HepG2 (cell line): Measurements from ENCODE around the gene LRIT1. TPM values are rescaled to one million over a fixed set of nuclear protein-coding genes. Genes with fewer than 3 reads are reported as not detected.

ENCODE experiments used
- ATAC-seq: fragments of 200-7000 bp; cut with Tn5 transposase; 3 replicates; pipeline ENCODE4 v1.9.1; 2020; ENCODE audit warnings: mild to moderate bottlenecking, moderate library complexity
- BruUV-seq: library from RNA; stranded (reverse); fragments of 400-500 nt; replicated peaks from 2 replicates; lab custom pipeline; 2021; lab: Mats Ljungman, UMichigan
- CTCF ChIA-PET: fragments of 300-600 bp; formaldehyde crosslinking; extraction: SDS; loops from one replicate; lab custom pipeline; 2021; ENCODE audit warnings: low total read pairs, inconsistent platforms, low intra/inter-chr PET ratio; lab: Yijun Ruan, JAX
- POLR2A ChIA-PET: fragments of 350-600 bp; sonication (Branson Sonifier 250); formaldehyde crosslinking; loops from one replicate; lab custom pipeline; 2020; ENCODE audit warnings: antibody characterized with exemption, inconsistent platforms; lab: Yijun Ruan, JAX
- DNase-seq: peaks from one replicate; pipeline ENCODE4 v3.0.0-alpha.2; 2015; ENCODE audit warnings: low spot score
- FAIRE-seq: peaks from 3 replicates; lab custom pipeline; 2011; peaks lifted over from hg19 to GRCh38; lab: Jason Lieb, UNC
- H2AFZ ChIP-seq: one replicate; pipeline ENCODE4 v1.6.1; 2011; ENCODE audit warnings: low read length, inconsistent platforms
- H3K27ac ChIP-seq: fragments of 300-600 bp; 3 replicates; pipeline ENCODE4 v1.8.0; 2011; ENCODE audit warnings: mixed run types, mild to moderate bottlenecking, mixed read lengths, low read length, inconsistent platforms; ENCODE audit not compliant: insufficient read depth; ENCODE audit errors: extremely low read length
- H3K27me3 ChIP-seq, 2 experiments: fragments of 200-600 bp in 1 of 2; 2 replicates in 1 of 2; 3 replicates in 1 of 2; pipeline versions ENCODE4 v1.6.0 to v1.8.0; 2011; ENCODE audit warnings: low read length in 2 of 2, mild to moderate bottlenecking in 2 of 2, moderate library complexity in 2 of 2, inconsistent platforms in 1 of 2; ENCODE audit not compliant: insufficient read depth in 2 of 2, control insufficient read depth in 1 of 2
- H3K36me3 ChIP-seq, 2 experiments: fragments of 200-600 bp in 1 of 2; replicated peaks in 1 of 2; 2 replicates in 1 of 2; 3 replicates in 1 of 2; pipeline versions ENCODE4 v1.5.1 to v1.8.0; 2011; ENCODE audit warnings: low read length in 2 of 2, inconsistent platforms in 1 of 2; ENCODE audit not compliant: insufficient read depth in 2 of 2, control insufficient read depth in 1 of 2
- H3K4me1 ChIP-seq: 2 replicates; pipeline ENCODE4 v1.5.1; 2012; ENCODE audit warnings: low read length, inconsistent platforms; ENCODE audit not compliant: insufficient read depth
- H3K4me2 ChIP-seq: 2 replicates; pipeline ENCODE4 v1.6.0; 2011; ENCODE audit warnings: low read depth, low read length, inconsistent platforms
- H3K4me3 ChIP-seq, 3 experiments: fragments of 200-600 bp in 1 of 3; sonication (generic), shearing (Covaris generic) in 1 of 3; replicated peaks in 1 of 3; 2 replicates each; pipeline ENCODE4 v1.5.1; 2011 to 2016; ENCODE audit warnings: low read length in 3 of 3, inconsistent platforms in 2 of 3, low read depth in 2 of 3, mild to moderate bottlenecking in 2 of 3, control low read depth in 1 of 3, mixed read lengths in 1 of 3; ENCODE audit not compliant: insufficient read depth in 1 of 3
- H3K79me2 ChIP-seq: one replicate; pipeline ENCODE4 v1.6.1; 2011; ENCODE audit warnings: low read length, inconsistent platforms; ENCODE audit not compliant: insufficient read depth
- H3K9ac ChIP-seq: 2 replicates; pipeline ENCODE4 v1.6.0; 2011; ENCODE audit warnings: mild to moderate bottlenecking, low read depth, low read length, inconsistent platforms; ENCODE audit not compliant: insufficient read depth
- H3K9me3 ChIP-seq: 2 replicates; pipeline ENCODE4 v1.5.1; 2012; ENCODE audit warnings: mild to moderate bottlenecking, low read length
- H4K20me1 ChIP-seq: 2 replicates; pipeline ENCODE4 v1.6.0; 2011; ENCODE audit warnings: inconsistent platforms, mild to moderate bottlenecking, low read length, moderate library complexity; ENCODE audit not compliant: insufficient read depth
- CHCHD3 ChIP-seq: sonication (generic); formaldehyde crosslinking; IDR thresholded peaks from 2 replicates; pipeline ENCODE4 v1.8.0; 2022; ENCODE audit warnings: mild to moderate bottlenecking, missing genetic modification reagents, moderate library complexity
- EEA1 ChIP-seq: sonication (generic); formaldehyde crosslinking; IDR thresholded peaks from 2 replicates; pipeline ENCODE4 v1.5.1; 2020; ENCODE audit warnings: mild to moderate bottlenecking, missing genetic modification reagents, borderline replicate concordance
- GABPA ChIP-seq, 2 experiments: IDR thresholded peaks; 2 replicates each; pipeline ENCODE4 v1.6.1; 2011 to 2016; ENCODE audit warnings: low read depth in 2 of 2, low read length in 1 of 2, missing biosample characterization in 1 of 2, missing genetic modification characterization in 1 of 2
- HNRNPK ChIP-seq: fragments of 200-400 bp; formaldehyde crosslinking; IDR thresholded peaks from 2 replicates; pipeline ENCODE4 v1.6.1; 2018; ENCODE audit warnings: low read length, low read depth, moderate library complexity, mild to moderate bottlenecking; ENCODE audit not compliant: poor library complexity, severe bottlenecking
- HOXA9 ChIP-seq: sonication (generic); formaldehyde crosslinking; IDR thresholded peaks from 2 replicates; pipeline ENCODE4 v1.8.1; 2022; ENCODE audit warnings: missing genetic modification reagents, mild to moderate bottlenecking, moderate library complexity, borderline replicate concordance
- JDP2 ChIP-seq: sonication (generic); formaldehyde crosslinking; IDR thresholded peaks from 2 replicates; pipeline ENCODE4 v1.8.1; 2022; ENCODE audit warnings: missing genetic modification reagents, borderline replicate concordance
- MAX ChIP-seq: IDR thresholded peaks from 2 replicates; pipeline ENCODE4 v1.6.1; 2012; ENCODE audit warnings: inconsistent platforms
- PHF5A ChIP-seq: IDR thresholded peaks from one replicate; pipeline ENCODE4 v1.6.1; 2018; ENCODE audit warnings: low read depth, missing genetic modification reagents; ENCODE audit not compliant: unreplicated experiment
- SCMH1 ChIP-seq: sonication (generic); formaldehyde crosslinking; IDR thresholded peaks from 2 replicates; pipeline ENCODE4 v1.9.0; 2021; ENCODE audit warnings: missing genetic modification reagents, mild to moderate bottlenecking, borderline replicate concordance
- ZBTB7A ChIP-seq: sonication (generic); formaldehyde crosslinking; IDR thresholded peaks from 2 replicates; pipeline ENCODE4 v1.8.0; 2022; ENCODE audit warnings: mild to moderate bottlenecking, missing genetic modification reagents
- ZNF17 ChIP-seq: sonication (generic); formaldehyde crosslinking; IDR thresholded peaks from 2 replicates; pipeline ENCODE4 v1.5.0; 2020; ENCODE audit warnings: mild to moderate bottlenecking, missing genetic modification reagents
- ZNF552 ChIP-seq: sonication (generic); formaldehyde crosslinking; IDR thresholded peaks from 2 replicates; pipeline ENCODE4 v1.9.0; 2022; ENCODE audit warnings: missing genetic modification reagents, mild to moderate bottlenecking, borderline replicate concordance
- ZNF574 ChIP-seq: sonication (generic); formaldehyde crosslinking; IDR thresholded peaks from 2 replicates; pipeline ENCODE4 v1.4.0; 2020; ENCODE audit warnings: missing genetic modification reagents
- ZNF792 ChIP-seq: IDR thresholded peaks from 2 replicates; pipeline ENCODE4 v1.6.1; 2016
- WGBS: methylation state at CpG from one replicate; pipeline ENCODE4 v1.1.6; 2017; ENCODE audit warnings: low lambda C conversion rate; 5-methylcytosine and 5-hydroxymethylcytosine counted together
- in situ Hi-C: cut with HindIII; loops from 2 replicates; pipeline ENCODE4 v1.10.0; 2017; ENCODE audit warnings: low pct_unique_long_range_greater_than_20kb; ENCODE audit not compliant: extremely low pct_ligation_motif_present
- intact Hi-C: fragments of 100-400 bp; cut with micrococcal nuclease; formaldehyde crosslinking; loops from one replicate; pipeline ENCODE4 v1.10.0; 2022; ENCODE audit not compliant: unreplicated experiment
- polyA plus RNA-seq, 8 experiments: library from polyadenylated mRNA; depleted of rRNA in 3 of 8; stranded (reverse) in 7 of 8; unstranded in 1 of 8; fragments of >200 nt; fragmentation: Illumina TruSeq in 4 of 8; extraction: Trizol in 4 of 8; gene quantifications; 2 replicates each; pipeline versions ENCODE4 v1.2.1 to v1.2.3, GENCODE V29; 2011 to 2016; ENCODE audit warnings: low read depth in 4 of 8, missing spikeins in 1 of 8, mixed read lengths in 1 of 8; ENCODE audit not compliant: insufficient read depth in 1 of 8
- total RNA-seq, 5 experiments: library from RNA; depleted of rRNA; stranded (reverse); fragments of >200 nt; fragmentation: Illumina TruSeq; extraction: Trizol; gene quantifications; 2 replicates each; pipeline ENCODE4 v1.2.3, GENCODE V29; 2016; ENCODE audit warnings: low read depth in 1 of 5

LRIT1 gene
- total and polyA plus RNA-seq, 2 of the 13 experiments (the other 11 are each of a cell fraction or from before 2014, with no cell fraction given), result not detected

DNA sequence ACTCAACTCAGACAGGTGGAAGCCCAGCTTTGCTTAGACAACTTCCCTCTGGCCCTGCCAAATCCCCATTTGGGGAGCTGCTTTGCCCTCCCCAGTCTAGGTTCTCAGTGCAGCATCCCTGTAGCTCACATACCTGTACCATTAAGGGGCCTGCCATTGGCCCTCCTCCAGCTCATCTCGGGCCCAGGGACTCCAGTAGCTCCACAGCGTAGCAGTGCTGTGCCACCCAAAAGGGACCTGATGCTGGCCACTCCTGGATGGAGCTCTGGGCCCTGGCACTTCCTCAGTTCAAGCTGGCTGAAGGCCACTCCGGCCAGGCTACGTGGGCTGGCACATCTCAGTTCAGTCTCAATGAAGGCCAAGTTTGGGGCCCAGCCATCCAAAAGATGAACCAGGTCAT, 7.4 kb downstream of the LRIT1 start:
- Histone ChIP-seq H3K27ac (no peak overlapping the region), H2AFZ (no peak overlapping the region), H3K4me1 (no peaks in the 10 kb centered on the region), H3K4me3 (no peak overlapping the region), H3K36me3 (no peaks in the 10 kb centered on the region), H3K4me2 (no peak overlapping the region), H3K27me3 (peaks cover 0 to 25% of the 10 kb centered on the region in 2 experiments; a peak in 2 of 5 replicates), H3K9ac (no peak overlapping the region), H3K9me3 (no peaks in the 10 kb centered on the region), H4K20me1 (no peaks in the 10 kb centered on the region), H3K79me2 (no peaks in the 10 kb centered on the region)
- BruUV-seq, result no TSS peak
- ChIA-PET CTCF (no interaction called here), POLR2A (no interaction called here)
- WGBS, result 0% methylated on average over 2 of the region's 4 CpGs
- intact Hi-C loops, result no loop called here
- in situ Hi-C loops, result no loop called here
- DNase-seq, result no peak
- no peak for FAIRE-seq
- no peak for TF ChIP-seq JDP2
- TF ChIP-seq EEA1 (CRISPR knock-in tag), result no peak
- no peak for TF ChIP-seq MAX
- no peak for TF ChIP-seq ZNF552 (CRISPR knock-in tag)
- no peak for TF ChIP-seq SCMH1 (CRISPR knock-in tag)
- TF ChIP-seq ZNF792, result no peak
- no peak for TF ChIP-seq ZBTB7A (CRISPR knock-in tag)
- no peak for TF ChIP-seq HNRNPK
- TF ChIP-seq CHCHD3, result no peak
- TF ChIP-seq ZNF17 (CRISPR knock-in tag), result no peak
- no peak for TF ChIP-seq PHF5A (CRISPR knock-in tag)
- TF ChIP-seq GABPA (IDR thresholded peaks at IDR 0.05; ENCODE audit: low read depth, low read length), result no peak
- TF ChIP-seq GABPA (CRISPR knock-in tag; IDR thresholded peaks at IDR 0.05; ENCODE audit: low read depth), result no peak
- TF ChIP-seq HOXA9, result no peak
- TF ChIP-seq ZNF574 (CRISPR knock-in tag), result no peak
- no peak for ATAC-seq
